Kidney tubule cell (primary cell): Measurements from ENCODE around the gene NHERF2.

Experiments used
- DNase-seq: peaks from one replicate; pipeline ENCODE4 v3.0.0-alpha.2; 2018; ENCODE audit warnings: low spot score

The NHERF2 gene

GRCh38 chr16:2040787-2041522, 14.3 kb downstream of the NHERF2 start:
- peak; percentile 63 for DNase-seq

- DNase-seq: no peak
These were observed 15.7 kb downstream of the NHERF2 start for GRCh38 chr16:2042171-2042985.

- peak; percentile 69 for DNase-seq
These were observed 16.4 kb downstream of the NHERF2 start for GRCh38 chr16:2042986-2043666.

- DNase-seq: peak; percentile 28
These were observed 17.2 kb downstream of the NHERF2 start for GRCh38 chr16:2043667-2044451.

GRCh38 chr16:2044541-2044940, 17.8 kb downstream of the NHERF2 start:
- no peak for DNase-seq

GRCh38 chr16:2045965-2046892, 19.5 kb downstream of the NHERF2 start:
- no peak for DNase-seq

- DNase-seq: no peak
These were observed 20.2 kb downstream of the NHERF2 start for GRCh38 chr16:2046893-2047329.

- peak; percentile 96 for DNase-seq
These were observed 20.8 kb downstream of the NHERF2 start, which contains the start of the genes NTHL1 and TSC2 for GRCh38 chr16:2047330-2048115. Gene NTHL1 (minus strand): TSS chr16:2047834. CDS start chr16:2047823, 11 bp downstream. Gene TSC2 (plus strand): TSS chr16:2047985. CDS start chr16:2048616, 631 bp downstream.

GRCh38 chr16:2048116-2048543, 21.4 kb downstream of the NHERF2 start:
- DNase-seq: no peak

GRCh38 chr16:2053211-2053610, 26.5 kb downstream of the NHERF2 start:
- no peak for DNase-seq

- DNase-seq: no peak
These were observed 27.2 kb downstream of the NHERF2 start for GRCh38 chr16:2053897-2054296.

GRCh38 chr16:2054543-2055245, 28.0 kb downstream of the NHERF2 start:
- DNase-seq: peak; percentile 47

- no peak for DNase-seq
These were observed 29.4 kb downstream of the NHERF2 start for GRCh38 chr16:2056077-2056476.

GRCh38 chr16:2056681-2057407, 30.1 kb downstream of the NHERF2 start:
- no peak for DNase-seq

- no peak for DNase-seq
These were observed 30.7 kb downstream of the NHERF2 start for GRCh38 chr16:2057438-2057837.

GRCh38 chr16:2058420-2058819, 31.7 kb downstream of the NHERF2 start:
- DNase-seq: no peak

- no peak for DNase-seq
These were observed 32.2 kb downstream of the NHERF2 start for GRCh38 chr16:2058872-2059271.

- no peak for DNase-seq
These were observed 33.6 kb downstream of the NHERF2 start for GRCh38 chr16:2060346-2060745.
